T-helper 1 cell treated with Interleukin-12 subunit alpha and Interleukin-12 subunit beta and Interleukin-4 antibody, amounts not matched to agents 30 μg/mL and 1 μg/mL, for 36 hours (primary cell): ENCODE measurements around the gene AGTR1.

Experiments used
- H3K27ac Mint-ChIP-seq: one replicate; pipeline ENCODE4 v1.8.0; 2021; ENCODE audit warnings: mild to moderate bottlenecking, mixed read lengths
- H3K27me3 Mint-ChIP-seq: one replicate; pipeline ENCODE4 v1.8.0; 2021; ENCODE audit warnings: low read depth, mixed read lengths
- H3K36me3 Mint-ChIP-seq: one replicate; pipeline ENCODE4 v1.8.0; 2021; ENCODE audit warnings: low read depth, mixed read lengths
- H3K4me1 Mint-ChIP-seq: one replicate; pipeline ENCODE4 v1.8.0; 2021; ENCODE audit warnings: low read depth, mixed read lengths
- H3K4me3 Mint-ChIP-seq: one replicate; pipeline ENCODE4 v1.8.0; 2021; ENCODE audit warnings: mild to moderate bottlenecking, moderate library complexity, mixed read lengths
- H3K9me3 Mint-ChIP-seq: one replicate; pipeline ENCODE4 v1.8.0; 2021; ENCODE audit warnings: mixed read lengths

The AGTR1 gene

DNA sequence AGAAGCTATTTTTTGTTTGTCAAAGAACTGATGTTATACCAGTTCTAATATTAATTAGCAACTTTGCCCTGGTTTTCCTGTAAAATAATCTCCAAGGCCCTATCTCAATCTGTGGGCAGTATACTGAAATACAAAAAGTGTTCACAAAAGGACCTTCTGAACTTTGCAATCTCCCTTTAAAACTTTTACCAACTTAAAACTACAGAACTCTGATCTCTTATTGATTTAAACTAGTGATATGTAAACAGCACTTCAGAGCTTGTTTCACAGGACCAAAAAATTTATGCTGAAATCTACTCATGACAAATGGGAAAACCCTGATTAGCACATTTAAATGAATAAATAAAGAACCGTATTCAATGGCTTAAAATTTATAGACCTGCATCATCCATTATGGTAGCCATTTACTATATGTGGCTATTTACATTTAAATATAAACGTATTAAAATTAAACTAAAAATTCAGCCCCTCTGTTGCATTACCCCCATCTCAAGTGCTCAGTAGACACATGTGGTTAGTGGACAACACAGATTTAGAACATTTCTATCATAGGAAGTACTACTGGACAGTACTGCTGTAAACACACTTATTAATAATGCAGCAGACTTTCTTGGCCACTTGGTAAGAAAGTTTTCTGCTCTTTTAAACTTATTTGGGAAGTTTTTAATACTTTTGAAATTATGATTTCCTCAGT lies 12.0 kb downstream of the AGTR1 start:
- no peaks in the 10 kb centered on the region for H3K4me1 Mint-ChIP-seq
- H3K4me3 Mint-ChIP-seq, result no peak overlapping the region
- H3K36me3 Mint-ChIP-seq, result no peaks in the 10 kb centered on the region
- H3K9me3 Mint-ChIP-seq, result no peaks in the 10 kb centered on the region
- H3K27me3 Mint-ChIP-seq, result no peaks in the 10 kb centered on the region
- H3K27ac Mint-ChIP-seq, result no peak overlapping the region

DNA sequence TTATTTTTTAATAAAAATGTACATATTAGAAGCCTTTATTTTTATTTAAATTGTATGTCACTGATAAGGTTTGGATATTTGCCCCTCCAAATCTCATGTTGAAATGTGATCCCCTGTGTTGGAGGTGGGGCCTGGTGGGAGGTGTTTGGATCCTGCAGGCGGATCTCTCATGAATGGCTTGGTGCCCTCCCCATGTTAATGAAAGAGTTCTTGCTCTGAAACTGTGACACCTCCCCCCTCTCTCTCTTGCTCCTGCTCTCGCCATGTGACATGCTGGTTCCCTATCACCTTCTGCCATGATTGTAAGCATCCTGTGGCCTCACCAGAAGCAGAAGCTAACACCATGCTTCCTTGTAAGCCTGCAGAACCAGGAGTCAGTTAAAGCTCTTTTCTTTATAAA lies 13.0 kb downstream of the AGTR1 start:
- Mint-ChIP-seq H3K36me3 (no peaks in the 10 kb centered on the region), H3K4me1 (no peaks in the 10 kb centered on the region), H3K4me3 (no peak overlapping the region), H3K27ac (no peak overlapping the region), H3K9me3 (no peaks in the 10 kb centered on the region), H3K27me3 (no peaks in the 10 kb centered on the region)

DNA sequence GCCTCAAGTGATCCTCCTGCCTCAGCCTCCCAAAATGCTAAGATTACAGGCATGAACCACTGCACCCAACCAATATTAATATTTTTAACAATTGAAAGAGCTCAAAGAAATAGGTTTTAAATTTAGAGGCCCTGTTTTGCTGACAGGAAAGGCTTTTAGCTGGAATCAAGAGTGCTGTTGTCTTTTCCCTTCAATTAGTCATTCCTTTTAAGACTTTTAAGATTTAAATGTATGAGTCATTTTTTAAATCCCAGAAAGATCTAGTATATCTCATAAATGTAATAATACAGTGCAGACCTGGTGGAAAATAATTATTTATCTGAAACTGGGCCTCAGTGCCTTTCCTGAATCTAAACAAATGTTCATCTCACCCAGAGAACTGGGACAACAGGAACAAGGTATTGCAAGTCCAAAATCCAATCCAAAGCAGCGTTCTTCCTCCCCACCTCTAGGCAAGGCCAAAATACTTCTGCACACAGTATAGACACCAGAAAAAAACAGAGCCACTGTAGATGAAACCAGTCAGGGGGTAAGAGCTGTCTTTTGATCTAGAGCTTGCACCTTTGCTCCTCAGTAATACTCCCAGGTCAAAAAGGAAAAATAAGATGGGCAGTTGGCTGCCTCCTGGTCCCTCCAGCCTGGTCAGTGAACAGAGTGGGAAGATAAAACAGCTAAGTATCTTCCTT lies 14.4 kb downstream of the AGTR1 start:
- Mint-ChIP-seq H3K9me3 (no peaks in the 10 kb centered on the region), H3K4me3 (no peak overlapping the region), H3K4me1 (no peaks in the 10 kb centered on the region), H3K27ac (no peak overlapping the region), H3K27me3 (no peaks in the 10 kb centered on the region), H3K36me3 (no peaks in the 10 kb centered on the region)

DNA sequence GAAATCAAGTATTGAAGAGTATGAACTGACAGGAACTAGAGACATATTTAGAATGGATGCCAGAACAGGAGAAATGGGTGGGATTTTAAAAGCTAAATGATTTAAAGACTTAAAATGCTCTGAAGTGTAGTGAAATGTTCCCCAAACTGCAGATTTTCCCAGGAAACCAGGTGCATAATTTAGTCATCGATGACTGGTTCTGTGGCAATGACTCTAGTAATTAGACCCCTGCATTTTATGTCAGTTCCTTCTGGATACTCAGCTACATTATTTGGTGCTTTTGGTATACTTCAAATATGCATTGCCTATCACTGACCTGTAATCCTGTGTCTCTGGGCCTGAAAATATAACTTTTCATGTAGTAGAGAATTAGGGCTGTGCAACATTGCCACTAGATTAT lies 16.8 kb downstream of the AGTR1 start:
- H3K4me1 Mint-ChIP-seq, result no peaks in the 10 kb centered on the region
- H3K27me3 Mint-ChIP-seq, result no peaks in the 10 kb centered on the region
- H3K9me3 Mint-ChIP-seq, result no peaks in the 10 kb centered on the region
- no peak overlapping the region for H3K4me3 Mint-ChIP-seq
- H3K27ac Mint-ChIP-seq, result no peak overlapping the region
- no peaks in the 10 kb centered on the region for H3K36me3 Mint-ChIP-seq

DNA sequence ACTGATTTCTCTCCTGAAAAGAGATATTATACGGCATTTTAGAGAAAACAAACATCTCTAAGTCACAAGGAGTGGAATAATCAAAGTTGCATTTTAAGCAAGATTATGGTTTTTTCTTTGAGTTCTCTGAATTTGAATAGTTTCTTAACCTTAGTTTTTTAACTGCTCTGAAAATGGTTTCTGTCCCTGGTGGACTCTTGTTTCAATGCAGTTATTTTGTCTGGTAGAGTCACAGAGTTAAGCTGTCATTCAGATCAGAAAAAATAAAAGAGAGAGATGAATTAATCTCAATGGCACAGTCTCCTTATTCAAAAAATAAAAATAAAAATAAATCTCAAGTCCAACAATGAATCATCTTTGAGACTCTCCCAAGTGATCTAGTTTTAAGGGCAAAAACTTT lies 19.0 kb downstream of the AGTR1 start:
- Mint-ChIP-seq H3K4me3 (no peak overlapping the region), H3K27ac (no peak overlapping the region), H3K4me1 (no peaks in the 10 kb centered on the region), H3K27me3 (no peaks in the 10 kb centered on the region), H3K36me3 (no peaks in the 10 kb centered on the region), H3K9me3 (no peaks in the 10 kb centered on the region)

DNA sequence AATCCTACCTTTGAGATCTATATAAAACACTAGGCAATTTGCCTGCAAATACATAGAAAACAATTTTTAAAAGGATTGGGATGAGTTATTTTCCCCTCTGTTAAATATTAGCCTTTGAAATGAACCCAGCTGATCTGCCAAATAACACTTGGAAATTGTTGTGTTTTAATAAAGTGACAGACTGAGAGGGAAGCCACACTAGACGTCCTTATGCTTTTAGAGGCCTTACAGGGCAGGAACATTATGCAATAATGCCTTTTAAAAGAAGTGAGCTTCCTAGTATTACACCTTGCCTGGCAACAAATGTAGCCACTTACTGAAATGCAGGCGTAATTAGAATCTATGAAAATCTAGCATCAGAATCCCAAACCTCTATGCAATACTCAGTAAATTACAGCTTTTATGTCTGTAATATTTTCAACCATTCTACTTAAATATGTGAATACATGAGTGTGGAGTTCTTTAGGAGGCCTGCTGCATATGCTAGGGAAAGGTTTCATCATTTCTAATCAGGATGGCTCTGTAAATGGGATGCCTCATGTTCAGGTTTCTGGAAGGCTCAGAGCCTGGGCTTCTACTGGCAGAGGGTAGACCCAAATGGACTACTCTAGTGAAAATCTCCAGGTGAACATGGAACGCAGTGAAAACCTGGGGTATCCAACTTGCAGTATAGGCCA lies 20.3 kb downstream of the AGTR1 start:
- Mint-ChIP-seq H3K9me3 (no peaks in the 10 kb centered on the region), H3K27ac (no peak overlapping the region), H3K4me3 (no peak overlapping the region), H3K36me3 (no peaks in the 10 kb centered on the region), H3K27me3 (no peaks in the 10 kb centered on the region), H3K4me1 (no peaks in the 10 kb centered on the region)

DNA sequence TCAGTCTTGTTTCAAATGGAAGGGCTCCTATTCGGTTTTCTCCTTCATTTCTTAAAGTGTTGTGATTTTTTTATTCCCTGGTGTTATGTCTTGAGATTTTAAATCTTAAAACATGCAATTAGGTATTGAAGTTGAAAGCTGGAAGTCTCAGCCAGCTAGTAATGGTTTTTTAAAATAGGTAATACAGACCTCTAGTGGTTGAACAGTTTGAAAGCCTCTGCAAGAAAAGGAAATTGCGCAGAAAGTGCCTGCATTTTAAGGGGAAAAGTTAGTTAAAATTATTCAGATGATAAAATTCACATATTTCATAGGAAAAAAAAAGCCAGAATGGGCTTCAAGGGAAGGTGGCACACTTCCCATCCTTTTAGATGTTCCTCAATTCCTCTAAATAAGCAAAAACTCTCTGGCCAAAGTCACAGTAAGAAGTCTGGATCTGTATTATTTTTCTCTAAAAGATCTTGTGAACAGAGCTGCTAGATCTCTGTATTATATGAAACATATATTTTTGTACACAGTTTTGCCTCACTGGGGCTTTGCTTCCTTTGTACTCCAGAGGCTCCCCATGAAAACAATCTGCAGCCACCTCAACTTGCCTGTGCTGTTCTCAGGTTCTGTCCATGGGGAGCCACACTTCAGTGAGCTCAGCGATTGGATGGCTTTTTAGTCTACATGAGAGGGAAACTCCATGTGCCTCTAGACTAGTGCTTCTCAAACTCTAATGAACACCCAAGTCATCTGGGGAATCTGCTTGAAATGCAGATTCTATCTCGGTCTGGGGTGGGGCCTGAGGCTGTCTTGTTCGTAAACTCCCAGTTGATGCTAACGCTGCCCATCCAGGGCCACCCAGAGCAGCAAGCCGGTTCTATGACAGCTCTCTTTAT lies 21.5 kb downstream of the AGTR1 start:
- Mint-ChIP-seq H3K4me1 (no peaks in the 10 kb centered on the region), H3K9me3 (no peaks in the 10 kb centered on the region), H3K4me3 (no peak overlapping the region), H3K27me3 (no peaks in the 10 kb centered on the region), H3K27ac (no peak overlapping the region), H3K36me3 (no peaks in the 10 kb centered on the region)

DNA sequence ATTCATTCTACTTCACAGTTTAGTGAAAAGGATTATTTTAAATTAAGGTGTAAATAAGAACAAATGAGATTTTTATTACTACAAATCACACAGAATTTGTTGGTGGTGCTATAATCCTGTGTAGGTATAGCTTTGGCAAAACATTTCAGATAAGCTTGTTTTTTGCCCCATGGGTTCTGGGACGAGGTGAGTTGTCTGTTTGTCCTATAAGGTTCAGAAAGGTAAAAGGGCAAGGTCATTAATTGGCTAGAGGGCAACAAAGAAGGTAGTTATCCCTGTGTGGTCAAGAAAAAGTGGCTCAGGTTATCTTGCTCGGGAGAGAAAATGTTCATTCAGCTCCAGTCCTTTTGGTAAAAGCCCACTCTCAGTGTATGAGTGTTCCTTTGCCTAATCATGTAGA lies 23.2 kb downstream of the AGTR1 start:
- Mint-ChIP-seq H3K4me3 (no peak overlapping the region), H3K36me3 (no peaks in the 10 kb centered on the region), H3K27ac (no peak overlapping the region), H3K4me1 (no peaks in the 10 kb centered on the region), H3K9me3 (no peaks in the 10 kb centered on the region), H3K27me3 (no peaks in the 10 kb centered on the region)

DNA sequence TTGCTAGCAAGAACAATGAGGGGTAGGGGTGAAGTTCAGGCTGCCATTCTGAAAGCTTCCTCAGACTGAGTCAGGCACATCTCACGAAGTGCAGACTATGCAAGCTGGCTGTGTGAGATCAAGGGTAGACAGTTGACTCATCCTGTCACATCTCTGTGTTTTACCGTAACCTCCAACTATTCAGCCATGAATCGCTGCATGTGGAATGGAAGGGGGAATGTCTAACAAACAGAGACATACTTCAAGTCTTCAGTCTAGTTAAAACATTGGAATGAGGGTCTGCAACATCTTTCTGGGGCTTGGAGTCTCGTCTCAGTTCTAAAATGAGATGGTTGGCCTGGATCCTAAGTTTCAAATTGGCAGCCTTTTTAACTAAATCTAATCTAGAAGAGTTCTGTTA lies 25.9 kb downstream of the AGTR1 start:
- Mint-ChIP-seq H3K4me3 (no peak overlapping the region), H3K9me3 (no peaks in the 10 kb centered on the region), H3K4me1 (no peaks in the 10 kb centered on the region), H3K36me3 (no peaks in the 10 kb centered on the region), H3K27ac (no peak overlapping the region), H3K27me3 (no peaks in the 10 kb centered on the region)

DNA sequence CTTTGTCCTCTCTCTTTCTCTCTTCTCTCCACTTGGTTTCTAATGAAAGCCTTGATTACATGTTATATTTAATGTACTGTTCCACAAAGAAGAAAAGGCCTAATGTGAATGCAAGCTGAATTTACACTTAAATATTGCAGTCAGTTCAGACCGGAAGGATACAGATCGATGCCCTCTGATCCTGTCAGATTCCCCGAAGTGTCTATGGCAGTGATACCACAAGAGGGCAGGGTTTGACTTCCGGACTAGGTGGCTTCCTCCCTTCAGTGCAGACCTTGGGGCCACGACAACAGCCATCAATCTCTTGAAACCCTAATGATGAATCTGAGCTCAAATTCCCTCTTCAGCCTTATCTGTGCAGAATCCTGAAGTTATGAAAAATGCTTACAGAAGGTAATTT lies 29.5 kb downstream of the AGTR1 start:
- Mint-ChIP-seq H3K27ac (no peak overlapping the region), H3K4me3 (no peak overlapping the region), H3K36me3 (no peaks in the 10 kb centered on the region), H3K27me3 (no peaks in the 10 kb centered on the region), H3K9me3 (no peaks in the 10 kb centered on the region), H3K4me1 (no peaks in the 10 kb centered on the region)

DNA sequence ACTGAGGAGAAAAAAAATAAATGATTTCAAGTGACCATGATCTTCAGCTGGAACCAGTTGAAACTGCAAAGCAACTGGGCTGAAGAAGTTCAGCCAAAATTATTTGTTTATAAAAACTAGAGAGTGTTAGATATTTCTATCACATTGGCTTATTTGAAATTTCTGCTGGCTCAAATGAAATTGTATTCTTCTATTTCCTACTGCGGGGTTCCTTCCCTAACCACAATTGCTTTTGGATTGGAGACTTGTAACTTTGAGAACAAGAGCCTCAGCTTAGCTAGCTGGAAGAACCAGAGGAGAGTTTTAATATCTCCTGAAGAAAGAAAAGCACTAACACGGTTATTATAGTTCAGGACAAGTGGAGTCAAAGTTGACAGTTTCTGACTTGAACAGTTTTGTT lies 31.1 kb downstream of the AGTR1 start:
- Mint-ChIP-seq H3K27me3 (no peaks in the 10 kb centered on the region), H3K4me3 (no peak overlapping the region), H3K27ac (no peak overlapping the region), H3K9me3 (no peaks in the 10 kb centered on the region), H3K4me1 (no peaks in the 10 kb centered on the region), H3K36me3 (no peaks in the 10 kb centered on the region)

DNA sequence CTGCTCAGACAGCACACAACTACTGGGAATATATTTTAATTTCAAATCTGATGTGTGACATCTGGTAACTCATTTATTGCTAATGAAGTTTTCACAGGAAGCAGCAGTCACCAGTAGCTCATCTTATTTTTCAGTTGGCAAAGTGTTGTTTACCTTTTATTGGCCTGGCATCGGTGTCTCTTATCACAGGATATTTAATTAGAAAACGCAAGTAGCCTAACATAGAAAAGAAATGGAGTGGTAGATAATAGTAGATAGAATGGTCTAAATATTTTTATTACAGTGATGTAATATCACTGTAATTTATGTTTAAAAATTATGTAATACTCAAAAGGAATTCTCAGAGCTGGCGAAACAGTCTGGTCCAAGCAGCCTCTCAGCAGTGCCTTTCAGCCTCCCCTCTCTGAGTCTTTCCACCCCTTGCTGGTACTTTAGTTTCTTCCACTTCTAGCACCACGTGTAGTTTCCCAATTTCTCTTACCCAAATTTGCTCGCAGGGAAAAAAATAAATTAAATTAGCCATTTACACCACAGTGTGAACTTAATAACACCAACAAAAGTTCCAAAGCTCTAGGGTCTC lies 31.9 kb downstream of the AGTR1 start:
- Mint-ChIP-seq H3K4me1 (no peaks in the 10 kb centered on the region), H3K27me3 (no peaks in the 10 kb centered on the region), H3K4me3 (no peak overlapping the region), H3K27ac (no peak overlapping the region), H3K9me3 (no peaks in the 10 kb centered on the region), H3K36me3 (no peaks in the 10 kb centered on the region)

DNA sequence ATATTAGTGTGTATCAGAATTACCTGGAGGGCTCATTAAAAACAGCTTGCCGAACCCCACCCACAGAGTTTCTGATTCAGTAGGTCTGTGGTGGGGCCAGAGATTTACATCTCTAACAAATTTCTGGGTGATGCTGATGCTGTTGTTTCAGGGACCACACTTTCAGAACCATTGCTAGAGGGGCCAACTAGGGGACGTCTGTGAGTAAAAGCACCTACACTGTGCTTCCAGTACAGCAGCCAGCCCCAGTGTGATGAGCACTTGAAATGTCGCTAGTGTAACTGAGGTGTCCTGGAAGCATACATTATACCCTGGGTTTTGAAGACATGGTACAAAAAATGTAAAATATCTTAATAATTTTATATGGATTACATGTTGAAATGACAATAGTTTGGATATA lies 33.0 kb downstream of the AGTR1 start:
- H3K4me1 Mint-ChIP-seq, result no peaks in the 10 kb centered on the region
- no peaks in the 10 kb centered on the region for H3K36me3 Mint-ChIP-seq
- no peaks in the 10 kb centered on the region for H3K9me3 Mint-ChIP-seq
- H3K27ac Mint-ChIP-seq, result no peak overlapping the region
- no peak overlapping the region for H3K4me3 Mint-ChIP-seq
- H3K27me3 Mint-ChIP-seq, result no peaks in the 10 kb centered on the region

DNA sequence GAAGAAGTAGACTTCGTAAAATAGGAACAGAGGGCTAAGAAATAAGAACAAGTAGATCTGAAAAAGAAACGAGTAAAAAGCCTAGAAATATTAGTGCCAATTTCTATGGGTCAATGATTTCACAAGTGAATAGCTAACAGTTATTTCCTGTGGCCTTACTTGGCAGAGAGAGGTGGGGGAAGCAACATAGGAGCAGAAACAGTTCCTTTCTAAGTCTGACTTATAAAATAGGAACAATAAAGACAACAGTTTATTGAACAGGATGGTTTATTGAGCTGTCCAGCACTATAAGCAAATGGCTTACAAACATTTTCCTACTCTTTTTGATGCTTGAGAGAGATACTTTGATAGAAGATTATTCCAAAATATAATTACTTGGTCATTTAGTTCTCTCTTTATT lies 37.9 kb downstream of the AGTR1 start:
- H3K4me1 Mint-ChIP-seq, result no peaks in the 10 kb centered on the region
- H3K36me3 Mint-ChIP-seq, result no peaks in the 10 kb centered on the region

More for the DNA sequence above, 37.9 kb downstream of the AGTR1 start:
- H3K27ac Mint-ChIP-seq, result no peak overlapping the region
- no peaks in the 10 kb centered on the region for H3K9me3 Mint-ChIP-seq
- H3K27me3 Mint-ChIP-seq, result no peaks in the 10 kb centered on the region
- no peak overlapping the region for H3K4me3 Mint-ChIP-seq
